ENCODE data around the gene SMIM14. TPM values are rescaled to one million over a fixed set of nuclear protein-coding genes. Genes with fewer than 3 reads are reported as not detected.

SMIM14 gene
- 32.3 to 40.1 TPM (median 38.5 TPM) in 3 replicates for total RNA-seq (2021)
- Bru-seq, nascent RNA = percentile 77 among the genes with signal in this experiment
- long read RNA-seq, experiment 1, full-length matches to known transcripts = 89 of 108 reads
- long read RNA-seq, experiment 1, partial matches to known transcripts = 6 of 108 reads
- long read RNA-seq, experiment 1, other reads (novel, unspliced or antisense) = 13 of 108 reads
- long read RNA-seq, experiment 2, full-length matches to known transcripts = 27 of 65 reads
- long read RNA-seq, experiment 2, partial matches to known transcripts = 1 of 65 reads
- long read RNA-seq, experiment 2, other reads (novel, unspliced or antisense) = 37 of 65 reads
- long read RNA-seq, experiment 3, full-length matches to known transcripts = 62 of 67 reads
- long read RNA-seq, experiment 3, partial matches to known transcripts = 0 of 67 reads
- long read RNA-seq, experiment 3, other reads (novel, unspliced or antisense) = 5 of 67 reads

DNA sequence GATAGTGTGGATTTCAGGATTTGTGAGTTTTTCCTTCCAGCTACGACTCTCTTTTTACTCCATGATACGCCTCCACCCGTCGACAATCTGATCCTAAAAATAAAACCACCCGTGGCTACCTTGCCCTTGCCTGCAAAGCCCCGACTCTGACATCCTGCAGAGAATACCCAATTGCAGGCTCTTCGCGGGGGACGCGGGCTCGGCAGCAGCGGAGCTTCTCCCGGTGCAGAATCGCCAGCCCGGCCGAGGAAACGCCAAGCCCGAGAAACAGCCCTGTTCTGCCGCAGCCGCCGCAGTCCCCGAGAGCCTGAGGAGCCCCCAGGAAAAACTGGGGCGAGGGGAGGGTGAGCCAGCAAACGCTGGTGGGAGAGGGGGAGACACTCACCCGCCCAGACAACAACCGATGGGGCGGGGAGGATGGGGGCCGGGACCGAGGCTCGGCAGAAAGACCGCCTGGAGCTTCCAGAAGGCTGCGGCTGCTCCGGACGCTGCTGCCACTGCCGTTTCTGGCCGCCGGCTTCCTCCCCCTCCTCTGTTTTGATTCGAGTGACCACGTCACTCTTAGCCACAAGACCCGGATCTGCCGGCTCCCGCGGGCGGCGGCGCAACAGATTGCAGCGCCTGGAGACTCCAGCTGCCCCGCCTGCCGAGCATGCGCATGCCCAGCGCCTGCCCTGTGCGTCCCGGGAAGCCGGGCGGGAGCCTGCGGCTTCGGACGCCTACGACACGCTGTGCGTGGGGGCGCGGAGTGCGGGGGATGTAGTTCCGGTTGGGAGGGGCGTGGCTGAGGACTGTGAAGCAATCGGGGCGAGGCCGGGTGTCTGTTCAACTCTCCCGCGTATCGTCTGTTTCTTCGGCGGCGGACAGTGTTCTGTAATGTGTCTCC, at the start of gene SMIM14:
TSS of gene SMIM14 (minus strand) at position 512 of the 886 bp plus-strand sequence. CDS start 33,720 bp downstream, outside the sequence.
- POLR2A ChIA-PET = interaction anchor here (0.5 to 2.8 kb wide), 21 partner anchors 9 to 1083 kb away, joined by 3 to 43 read pairs (median 4); partner anchors contain the start of genes LIAS, N4BP2, RPL9 and UBE2K
- ATAC-seq (peak; percentile 72), DNase-seq (ENCODE audit: low spot score) (peak; percentile 94)
- Mint-ChIP-seq H3K9me3 (no peaks in the 10 kb centered on the region), H3K4me3 (peak within 1 kb of the TSS; percentile 92), H3K4me1 (peaks cover 53% of the 10 kb centered on the region), H3K27ac (peak within 1 kb of the TSS; percentile 99), H3K27me3 (ENCODE audit: low read depth) (no peaks in the 10 kb centered on the region), H3K36me3 (no peaks in the 10 kb centered on the region; the same call in 1 of the 2 replicates)
- CTCF ChIA-PET = interaction anchor here (0.9 to 1.3 kb wide), 6 partner anchors 22 to 209 kb away, joined by 3 to 6 read pairs (median 3); partner anchors contain the start of gene UGDH
- TF ChIP-seq ZNF532 (CRISPR knock-in tag; IDR thresholded peaks at IDR 0.05; ENCODE audit: borderline replicate concordance) (no peak), ZNF416 (CRISPR knock-in tag; IDR thresholded peaks at IDR 0.05) (no peak), ZBTB21 (CRISPR knock-in tag; IDR thresholded peaks at IDR 0.05; ENCODE audit: borderline replicate concordance) (peak; percentile 86), TEAD1 (CRISPR knock-in tag; IDR thresholded peaks at IDR 0.05) (peak; percentile 78), SP1 (CRISPR knock-in tag; conservative IDR thresholded peaks at IDR 0.05) (peak; percentile 80), ZNF317 (CRISPR knock-in tag; IDR thresholded peaks at IDR 0.05; ENCODE audit: borderline replicate concordance, low read depth) (no peak), FOXJ3 (CRISPR knock-in tag; IDR thresholded peaks at IDR 0.05; ENCODE audit: borderline replicate concordance) (no peak), IRF2 (CRISPR knock-in tag; IDR thresholded peaks at IDR 0.05; ENCODE audit: borderline replicate concordance, low read depth) (no peak), NFE2L1 (CRISPR knock-in tag; IDR thresholded peaks at IDR 0.05) (no peak), JUN (CRISPR knock-in tag; IDR thresholded peaks at IDR 0.05) (no peak), ZNF263 (CRISPR knock-in tag; IDR thresholded peaks at IDR 0.05; ENCODE audit: low read depth) (no peak), HMGA2 (CRISPR knock-in tag; IDR thresholded peaks at IDR 0.05) (no peak), ZNF396 (CRISPR knock-in tag; IDR thresholded peaks at IDR 0.05; ENCODE audit: borderline replicate concordance) (no peak), E2F5 (CRISPR knock-in tag; IDR thresholded peaks at IDR 0.05) (peak; percentile 94), PREB (CRISPR knock-in tag; IDR thresholded peaks at IDR 0.05; ENCODE audit: borderline replicate concordance) (no peak), ATF1 (CRISPR knock-in tag; IDR thresholded peaks at IDR 0.05) (0 out of 2 replicates have a peak, but pooled peaks have one; percentile 29), RORB (CRISPR knock-in tag; IDR thresholded peaks at IDR 0.05) (no peak), CREB1 (CRISPR knock-in tag; IDR thresholded peaks at IDR 0.05) (no peak), SMAD4 (CRISPR knock-in tag; IDR thresholded peaks at IDR 0.05) (no peak)
- TF ChIP-seq, protein P1, sequence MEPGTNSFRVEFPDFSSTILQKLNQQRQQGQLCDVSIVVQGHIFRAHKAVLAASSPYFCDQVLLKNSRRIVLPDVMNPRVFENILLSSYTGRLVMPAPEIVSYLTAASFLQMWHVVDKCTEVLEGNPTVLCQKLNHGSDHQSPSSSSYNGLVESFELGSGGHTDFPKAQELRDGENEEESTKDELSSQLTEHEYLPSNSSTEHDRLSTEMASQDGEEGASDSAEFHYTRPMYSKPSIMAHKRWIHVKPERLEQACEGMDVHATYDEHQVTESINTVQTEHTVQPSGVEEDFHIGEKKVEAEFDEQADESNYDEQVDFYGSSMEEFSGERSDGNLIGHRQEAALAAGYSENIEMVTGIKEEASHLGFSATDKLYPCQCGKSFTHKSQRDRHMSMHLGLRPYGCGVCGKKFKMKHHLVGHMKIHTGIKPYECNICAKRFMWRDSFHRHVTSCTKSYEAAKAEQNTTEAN (CRISPR knock-in tag; IDR thresholded peaks at IDR 0.05) = 0 out of 2 replicates have a peak, but pooled peaks have one; percentile 49
- TF ChIP-seq, protein P2, sequence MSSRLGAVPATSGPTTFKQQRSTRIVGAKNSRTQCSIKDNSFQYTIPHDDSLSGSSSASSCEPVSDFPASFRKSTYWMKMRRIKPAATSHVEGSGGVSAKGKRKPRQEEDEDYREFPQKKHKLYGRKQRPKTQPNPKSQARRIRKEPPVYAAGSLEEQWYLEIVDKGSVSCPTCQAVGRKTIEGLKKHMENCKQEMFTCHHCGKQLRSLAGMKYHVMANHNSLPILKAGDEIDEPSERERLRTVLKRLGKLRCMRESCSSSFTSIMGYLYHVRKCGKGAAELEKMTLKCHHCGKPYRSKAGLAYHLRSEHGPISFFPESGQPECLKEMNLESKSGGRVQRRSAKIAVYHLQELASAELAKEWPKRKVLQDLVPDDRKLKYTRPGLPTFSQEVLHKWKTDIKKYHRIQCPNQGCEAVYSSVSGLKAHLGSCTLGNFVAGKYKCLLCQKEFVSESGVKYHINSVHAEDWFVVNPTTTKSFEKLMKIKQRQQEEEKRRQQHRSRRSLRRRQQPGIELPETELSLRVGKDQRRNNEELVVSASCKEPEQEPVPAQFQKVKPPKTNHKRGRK (CRISPR knock-in tag; IDR thresholded peaks at IDR 0.05; ENCODE audit: borderline replicate concordance) = no peak
- TF ChIP-seq, protein P3, sequence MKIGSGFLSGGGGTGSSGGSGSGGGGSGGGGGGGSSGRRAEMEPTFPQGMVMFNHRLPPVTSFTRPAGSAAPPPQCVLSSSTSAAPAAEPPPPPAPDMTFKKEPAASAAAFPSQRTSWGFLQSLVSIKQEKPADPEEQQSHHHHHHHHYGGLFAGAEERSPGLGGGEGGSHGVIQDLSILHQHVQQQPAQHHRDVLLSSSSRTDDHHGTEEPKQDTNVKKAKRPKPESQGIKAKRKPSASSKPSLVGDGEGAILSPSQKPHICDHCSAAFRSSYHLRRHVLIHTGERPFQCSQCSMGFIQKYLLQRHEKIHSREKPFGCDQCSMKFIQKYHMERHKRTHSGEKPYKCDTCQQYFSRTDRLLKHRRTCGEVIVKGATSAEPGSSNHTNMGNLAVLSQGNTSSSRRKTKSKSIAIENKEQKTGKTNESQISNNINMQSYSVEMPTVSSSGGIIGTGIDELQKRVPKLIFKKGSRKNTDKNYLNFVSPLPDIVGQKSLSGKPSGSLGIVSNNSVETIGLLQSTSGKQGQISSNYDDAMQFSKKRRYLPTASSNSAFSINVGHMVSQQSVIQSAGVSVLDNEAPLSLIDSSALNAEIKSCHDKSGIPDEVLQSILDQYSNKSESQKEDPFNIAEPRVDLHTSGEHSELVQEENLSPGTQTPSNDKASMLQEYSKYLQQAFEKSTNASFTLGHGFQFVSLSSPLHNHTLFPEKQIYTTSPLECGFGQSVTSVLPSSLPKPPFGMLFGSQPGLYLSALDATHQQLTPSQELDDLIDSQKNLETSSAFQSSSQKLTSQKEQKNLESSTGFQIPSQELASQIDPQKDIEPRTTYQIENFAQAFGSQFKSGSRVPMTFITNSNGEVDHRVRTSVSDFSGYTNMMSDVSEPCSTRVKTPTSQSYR (CRISPR knock-in tag; IDR thresholded peaks at IDR 0.05) = no peak

All from WTC11 (cell line).